Measurements from ENCODE around the gene FRS2.

DNA sequence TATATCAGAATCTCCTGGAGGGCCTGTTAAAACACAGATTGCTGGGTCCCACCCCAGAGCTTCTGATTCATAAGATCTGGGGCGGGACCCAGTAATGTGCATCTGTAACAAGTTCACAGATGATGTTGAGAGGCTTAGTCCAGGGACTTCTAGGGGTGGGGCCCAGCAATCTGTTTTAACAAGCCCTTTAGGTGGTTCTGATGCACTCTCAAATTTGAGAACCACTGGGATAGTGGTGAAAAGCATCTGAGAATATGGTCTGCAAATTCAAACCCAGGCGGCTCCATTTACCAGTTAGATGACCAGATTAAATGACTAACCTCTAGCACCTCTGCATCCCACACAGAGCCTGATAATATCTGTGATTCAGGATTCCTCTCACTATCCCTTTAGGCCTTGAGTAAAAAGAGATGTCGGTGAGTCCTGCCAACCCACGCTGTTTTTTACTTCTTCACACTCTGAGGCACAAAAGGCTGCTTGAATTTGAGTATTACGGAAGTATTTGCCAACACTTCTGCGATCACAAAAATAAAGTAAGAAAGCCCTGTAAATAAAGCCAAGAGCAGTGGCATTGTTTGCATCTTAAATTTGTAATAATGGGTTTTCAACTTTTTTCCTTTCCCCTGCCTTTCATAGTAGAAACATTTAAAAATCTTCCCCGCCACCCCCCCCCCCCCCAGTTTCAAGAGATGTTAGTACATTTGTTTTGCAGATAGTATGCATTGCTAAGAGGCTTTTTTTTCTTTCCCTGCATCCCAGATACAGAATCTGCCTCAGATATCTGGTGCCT lies 1.8 kb upstream of the FRS2 start:
- TF ChIP-seq, protein P1, sequence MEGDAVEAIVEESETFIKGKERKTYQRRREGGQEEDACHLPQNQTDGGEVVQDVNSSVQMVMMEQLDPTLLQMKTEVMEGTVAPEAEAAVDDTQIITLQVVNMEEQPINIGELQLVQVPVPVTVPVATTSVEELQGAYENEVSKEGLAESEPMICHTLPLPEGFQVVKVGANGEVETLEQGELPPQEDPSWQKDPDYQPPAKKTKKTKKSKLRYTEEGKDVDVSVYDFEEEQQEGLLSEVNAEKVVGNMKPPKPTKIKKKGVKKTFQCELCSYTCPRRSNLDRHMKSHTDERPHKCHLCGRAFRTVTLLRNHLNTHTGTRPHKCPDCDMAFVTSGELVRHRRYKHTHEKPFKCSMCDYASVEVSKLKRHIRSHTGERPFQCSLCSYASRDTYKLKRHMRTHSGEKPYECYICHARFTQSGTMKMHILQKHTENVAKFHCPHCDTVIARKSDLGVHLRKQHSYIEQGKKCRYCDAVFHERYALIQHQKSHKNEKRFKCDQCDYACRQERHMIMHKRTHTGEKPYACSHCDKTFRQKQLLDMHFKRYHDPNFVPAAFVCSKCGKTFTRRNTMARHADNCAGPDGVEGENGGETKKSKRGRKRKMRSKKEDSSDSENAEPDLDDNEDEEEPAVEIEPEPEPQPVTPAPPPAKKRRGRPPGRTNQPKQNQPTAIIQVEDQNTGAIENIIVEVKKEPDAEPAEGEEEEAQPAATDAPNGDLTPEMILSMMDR (IDR thresholded peaks at IDR 0.05) = no peak
- TF ChIP-seq POLR2A (IDR thresholded peaks at IDR 0.05; ENCODE audit: low read depth) = no peak
- TF ChIP-seq POLR2AphosphoS5 (IDR thresholded peaks at IDR 0.05) = no peak
- no peak for TF ChIP-seq EP300 (IDR thresholded peaks at IDR 0.05)
